B cell (primary cell): ENCODE results near the gene STAU1. TPM values are rescaled to one million over a fixed set of nuclear protein-coding genes. Genes with fewer than 3 reads are reported as not detected.

Experiments
- ATAC-seq: fragments of 200-7000 bp; cut with Tn5 transposase; one replicate; pipeline ENCODE4 v1.10.0; 2021; ENCODE audit warnings: low read depth, mild to moderate bottlenecking, moderate number of reproducible peaks, moderate library complexity
- CTCF ChIA-PET: fragments of 350-600 bp; sonication (Branson Sonifier 250); formaldehyde crosslinking; loops from one replicate; lab custom pipeline; 2021; ENCODE audit warnings: antibody characterized with exemption, inconsistent platforms; lab: Charles Lee
- POLR2A ChIA-PET: fragments of 350-600 bp; sonication (Branson Sonifier 250); formaldehyde crosslinking; loops from one replicate; lab custom pipeline; 2021; ENCODE audit warnings: antibody characterized with exemption; lab: Charles Lee
- DNase-seq: peaks from one replicate; pipeline ENCODE4 v3.0.0; 2013
- H2AFZ ChIP-seq: 2 replicates; pipeline ENCODE4 v1.6.1; 2012; ENCODE audit warnings: mild to moderate bottlenecking, low read depth, low read length; ENCODE audit not compliant: insufficient read depth, poor library complexity, severe bottlenecking
- H3K27ac ChIP-seq, 2 donors: 1 replicate in 1 of 2; 2 replicates in 1 of 2; pipeline ENCODE4 v1.5.1; 2012 to 2013; ENCODE audit warnings: low read length in 2 of 2, mild to moderate bottlenecking in 2 of 2, moderate library complexity in 1 of 2
- H3K27me3 ChIP-seq, 4 experiments: fragments of 200-600 bp in 1 of 4; sonication (generic) in 1 of 4; replicated peaks in 1 of 4; 1 replicate in 2 of 4; 2 replicates in 2 of 4; pipeline versions ENCODE4 v1.6.1 to v1.7.0; 2013 to 2016; ENCODE audit warnings: low read length in 3 of 4, mild to moderate bottlenecking in 2 of 4, mixed read lengths in 1 of 4, moderate library complexity in 1 of 4; ENCODE audit not compliant: insufficient read depth in 4 of 4, control insufficient read depth in 3 of 4; ENCODE audit errors: control extremely low read depth in 1 of 4
- H3K36me3 ChIP-seq, 2 experiments: replicated peaks in 1 of 2; 1 replicate in 1 of 2; 2 replicates in 1 of 2; pipeline versions ENCODE4 v1.6.1 to v1.7.1; 2013; ENCODE audit warnings: low read length in 1 of 2; ENCODE audit not compliant: insufficient read depth in 2 of 2, control insufficient read depth in 1 of 2; ENCODE audit errors: control extremely low read depth in 1 of 2, extremely low read depth in 1 of 2
- H3K4me1 ChIP-seq, 2 donors: fragments of 200-600 bp in 1 of 2; sonication (generic) in 1 of 2; 1 replicate in 1 of 2; 2 replicates in 1 of 2; pipeline versions ENCODE4 v1.5.1 to v1.6.1; 2013 to 2017; ENCODE audit warnings: low read length in 2 of 2; ENCODE audit not compliant: control insufficient read depth in 2 of 2, insufficient read depth in 2 of 2
- H3K4me2 ChIP-seq: replicated peaks from 2 replicates; pipeline ENCODE3; 2012; ENCODE audit warnings: mild to moderate bottlenecking, low read depth, low read length; ENCODE audit not compliant: poor library complexity, severe bottlenecking
- H3K4me3 ChIP-seq, 5 experiments: fragments of 200-600 bp in 1 of 5; sonication (generic) in 1 of 5; 1 replicate in 3 of 5; 2 replicates in 2 of 5; pipeline versions ENCODE4 v1.5.1 to v1.7.0; 2011 to 2016; ENCODE audit warnings: low read length in 4 of 5, mild to moderate bottlenecking in 4 of 5, low read depth in 2 of 5, control low read depth in 1 of 5, moderate library complexity in 1 of 5; ENCODE audit not compliant: insufficient read depth in 1 of 5; ENCODE audit errors: control extremely low read depth in 1 of 5, extremely low read depth in 1 of 5
- H3K79me2 ChIP-seq: fragments of 200-600 bp; sonication (generic); one replicate; pipeline ENCODE4 v1.6.0; 2016; ENCODE audit warnings: low read length; ENCODE audit not compliant: control insufficient read depth, insufficient read depth
- H3K9ac ChIP-seq: fragments of 200-600 bp; sonication (generic); 2 replicates; pipeline ENCODE4 v1.6.1; 2017; ENCODE audit warnings: mild to moderate bottlenecking, low read length, moderate library complexity
- H3K9me3 ChIP-seq, 3 donors: one replicate each; pipeline versions ENCODE4 v1.6.1 to v1.7.1; 2013; ENCODE audit warnings: low read length in 2 of 3; ENCODE audit not compliant: control insufficient read depth in 2 of 3, insufficient read depth in 1 of 3; ENCODE audit errors: control extremely low read depth in 1 of 3
- H4K20me1 ChIP-seq: 2 replicates; pipeline ENCODE4 v1.6.0; 2012; ENCODE audit warnings: mild to moderate bottlenecking, low read length; ENCODE audit not compliant: insufficient read depth, control insufficient read depth, poor library complexity, severe bottlenecking
- H3K27ac Mint-ChIP-seq: one replicate; pipeline ENCODE4 v1.8.0; 2021; ENCODE audit warnings: mixed read lengths
- H3K27me3 Mint-ChIP-seq: one replicate; pipeline ENCODE4 v1.8.0; 2021; ENCODE audit warnings: mixed read lengths
- H3K4me1 Mint-ChIP-seq: one replicate; pipeline ENCODE4 v1.8.0; 2021; ENCODE audit warnings: mixed read lengths
- H3K4me3 Mint-ChIP-seq: one replicate; pipeline ENCODE4 v1.8.0; 2021; ENCODE audit warnings: mixed read lengths
- H3K9me3 Mint-ChIP-seq: one replicate; pipeline ENCODE4 v1.8.0; 2022; ENCODE audit warnings: mixed read lengths; ENCODE audit not compliant: insufficient read depth
- CTCF ChIP-seq: fragments of 200-600 bp; IDR thresholded peaks from one replicate; pipeline ENCODE4 v1.8.0; 2022; ENCODE audit warnings: antibody characterized with exemption, mild to moderate bottlenecking
- EZH2 ChIP-seq: IDR thresholded peaks from 2 replicates; pipeline ENCODE4 v1.6.1; 2012; ENCODE audit warnings: borderline replicate concordance, low read depth, mild to moderate bottlenecking, moderate library complexity, low read length; ENCODE audit not compliant: insufficient read depth, poor library complexity, severe bottlenecking
- WGBS: methylation state at CpG from one replicate; pipeline ENCODE4 v1.1.5; 2013; ENCODE audit warnings: missing lambda C conversion rate; ENCODE audit not compliant: insufficient coverage; 5-methylcytosine and 5-hydroxymethylcytosine counted together
- intact Hi-C: fragments of 100-400 bp; cut with micrococcal nuclease; formaldehyde crosslinking; loops from one replicate; pipeline ENCODE4 v1.10.0; 2022
- polyA plus RNA-seq: library from polyadenylated mRNA; depleted of rRNA; stranded (reverse); fragments of >200 nt; gene quantifications from 2 replicates; pipeline ENCODE4 v1.2.3, GENCODE V29; 2012
- total RNA-seq, 2 donors: library from RNA; stranded (reverse); fragments of 120-200 nt in 1 of 2; gene quantifications; 1 replicate in 1 of 2; 2 replicates in 1 of 2; pipeline versions ENCODE4 v1.2.3 to v1.2.4, GENCODE V29; 2013 to 2022

The STAU1 gene
- total and polyA plus RNA-seq, 2 donors (not counting 1 experiment from before 2014, with no cell fraction given), result 15.4 to 42.9 TPM

- ATAC-seq, result no peak
- H2AFZ ChIP-seq, result no peak overlapping the region
- H3K4me3 ChIP-seq, result no peak overlapping the region
- no peak for DNase-seq
- H3K4me1 Mint-ChIP-seq, result peaks cover 16% of the 10 kb centered on the region
- no peaks in the 10 kb centered on the region for H3K9me3 Mint-ChIP-seq
- H3K27ac ChIP-seq, result no peak overlapping the region
- no peaks in the 10 kb centered on the region for H3K9me3 ChIP-seq
- peaks cover 1 to 94% of the 10 kb centered on the region in 2 experiments for H3K36me3 ChIP-seq
- peaks cover 14 to 20% of the 10 kb centered on the region in 2 donors for H3K4me1 ChIP-seq
- no peak overlapping the region for H3K27ac Mint-ChIP-seq
- H3K9ac ChIP-seq, result no peak overlapping the region
- TF ChIP-seq CTCF (no peak), EZH2 (no peak)
- H4K20me1 ChIP-seq, result peaks cover 7% of the 10 kb centered on the region
- intact Hi-C loops, result no loop called here
- no peak overlapping the region for H3K4me2 ChIP-seq
- ChIA-PET POLR2A (no interaction called here), CTCF (interaction anchor here (2.2 kb wide), 1 partner anchor 11 kb away, joined by 7 read pairs; no protein-coding TSS in a partner anchor)
- H3K27me3 ChIP-seq, result no peaks in the 10 kb centered on the region
- no peak overlapping the region for H3K4me3 Mint-ChIP-seq
- no peaks in the 10 kb centered on the region for H3K27me3 Mint-ChIP-seq
- H3K79me2 ChIP-seq, result peaks cover 36% of the 10 kb centered on the region
- 97% methylated on average over 6 of the region's 6 CpGs for WGBS
These were observed 46.7 kb upstream of the STAU1 start for GRCh38 chr20:49234831-49235230.

GRCh38 chr20:49233226-49233625 is 45.1 kb upstream of the STAU1 start:
- Histone ChIP-seq H3K4me2 (no peak overlapping the region), H3K27ac (no peak overlapping the region), H2AFZ (no peak overlapping the region), H4K20me1 (peaks cover 7% of the 10 kb centered on the region), H3K79me2 (peaks cover 34% of the 10 kb centered on the region), H3K4me3 (no peak overlapping the region), H3K4me1 (peaks cover 14 to 20% of the 10 kb centered on the region in 2 donors), H3K9me3 (no peaks in the 10 kb centered on the region), H3K36me3 (peaks cover 1 to 91% of the 10 kb centered on the region in 2 experiments), H3K9ac (no peak overlapping the region), H3K27me3 (no peaks in the 10 kb centered on the region)
- CTCF ChIA-PET, result interaction anchor here (0.6 kb wide), 1 partner anchor 31 kb away, joined by 4 read pairs; no protein-coding TSS in a partner anchor
- intact Hi-C loops, result no loop called here
- peaks cover 16% of the 10 kb centered on the region for H3K4me1 Mint-ChIP-seq
- H3K27me3 Mint-ChIP-seq, result no peaks in the 10 kb centered on the region
- TF ChIP-seq CTCF (no peak), EZH2 (no peak)
- H3K27ac Mint-ChIP-seq, result no peak overlapping the region
- no peaks in the 10 kb centered on the region for H3K9me3 Mint-ChIP-seq
- H3K4me3 Mint-ChIP-seq, result no peak overlapping the region
- POLR2A ChIA-PET, result no interaction called here
- 90% methylated on average over 7 of the region's 10 CpGs for WGBS
- DNase-seq, result no peak
- no peak for ATAC-seq
